Muscle of leg (tissue), 11 donors: Measurements from ENCODE around the gene ADTRP. TPM values are rescaled to one million over a fixed set of nuclear protein-coding genes. Genes with fewer than 3 reads are reported as not detected.

Source experiments
- DNase-seq: peaks from one replicate; pipeline ENCODE4 v3.0.0; 2013
- H3K27ac ChIP-seq: one replicate; pipeline ENCODE4 v1.5.1; 2013; ENCODE audit warnings: mild to moderate bottlenecking, low read length, control low read depth
- H3K27me3 ChIP-seq: one replicate; pipeline ENCODE4 v1.6.1; 2013; ENCODE audit warnings: low read length; ENCODE audit not compliant: control insufficient read depth, insufficient read depth
- H3K36me3 ChIP-seq: one replicate; pipeline ENCODE4 v1.6.1; 2013; ENCODE audit warnings: low read length; ENCODE audit not compliant: control insufficient read depth, insufficient read depth
- H3K4me1 ChIP-seq: one replicate; pipeline ENCODE4 v1.6.1; 2013; ENCODE audit warnings: low read length; ENCODE audit not compliant: control insufficient read depth, insufficient read depth
- H3K4me3 ChIP-seq: one replicate; pipeline ENCODE4 v1.5.1; 2013; ENCODE audit warnings: low read length, control low read depth
- H3K9me3 ChIP-seq: replicated peaks from 2 replicates; pipeline ENCODE4 v1.6.1; 2013; ENCODE audit warnings: low read depth, low read length; ENCODE audit not compliant: control insufficient read depth
- WGBS: methylation state at CpG from one replicate; pipeline ENCODE4 v1.1.5; 2013; ENCODE audit warnings: missing lambda C conversion rate; ENCODE audit not compliant: insufficient coverage; 5-methylcytosine and 5-hydroxymethylcytosine counted together
- polyA plus RNA-seq, 8 donors: library from polyadenylated mRNA; unstranded; fragments of 120-200 nt; gene quantifications; one replicate each; pipeline versions ENCODE4 v1.2.1 to v1.2.3, GENCODE V29; 2013; ENCODE audit warnings: inconsistent platforms in 1 of 8, low replicate concordance in 1 of 8; ENCODE audit not compliant: insufficient read length in 8 of 8, insufficient read depth in 1 of 8
- total RNA-seq: library from RNA; stranded (reverse); fragments of 120-200 nt; gene quantifications from one replicate; pipeline ENCODE4 v1.2.4, GENCODE V29; 2013

The ADTRP gene
- total and polyA plus RNA-seq, 9 donors = 0.12 to 2.3 (median 0.71) TPM

GRCh38 chr6:11813606-11814005 is 35.0 kb upstream of the ADTRP start:
- H3K4me1 ChIP-seq = peaks cover 19% of the 10 kb centered on the region
- no peak overlapping the region for H3K27ac ChIP-seq
- H3K4me3 ChIP-seq = no peak overlapping the region
- H3K36me3 ChIP-seq = no peaks in the 10 kb centered on the region
- H3K27me3 ChIP-seq = no peaks in the 10 kb centered on the region
- H3K9me3 ChIP-seq = no peaks in the 10 kb centered on the region
- DNase-seq = peak; percentile 35
- WGBS = 13% methylated on average over 1 of the region's 4 CpGs

GRCh38 chr6:11812951-11813350 is 34.3 kb upstream of the ADTRP start:
- WGBS = 86% methylated on average over 1 of the region's 2 CpGs

GRCh38 chr6:11812439-11812838 is 33.8 kb upstream of the ADTRP start:
- no peak for DNase-seq
- Histone ChIP-seq H3K4me1 (peaks cover 19% of the 10 kb centered on the region), H3K27me3 (no peaks in the 10 kb centered on the region), H3K27ac (no peak overlapping the region), H3K4me3 (no peak overlapping the region), H3K36me3 (no peaks in the 10 kb centered on the region), H3K9me3 (no peaks in the 10 kb centered on the region)
- no CpG with 5 or more reads among the region's 1 CpG for WGBS

More at GRCh38 chr6:11812951-11813350, 34.3 kb upstream of the ADTRP start:
- no peak overlapping the region for H3K4me3 ChIP-seq
- DNase-seq = peak; percentile 41
- no peak overlapping the region for H3K27ac ChIP-seq
- H3K36me3 ChIP-seq = no peaks in the 10 kb centered on the region
- no peaks in the 10 kb centered on the region for H3K9me3 ChIP-seq
- H3K27me3 ChIP-seq = no peaks in the 10 kb centered on the region
- peaks cover 19% of the 10 kb centered on the region for H3K4me1 ChIP-seq

- Histone ChIP-seq H3K4me1 (peaks cover 19% of the 10 kb centered on the region), H3K9me3 (no peaks in the 10 kb centered on the region), H3K27ac (no peak overlapping the region), H3K27me3 (no peaks in the 10 kb centered on the region), H3K36me3 (no peaks in the 10 kb centered on the region), H3K4me3 (no peak overlapping the region)
- no CpG with 5 or more reads among the region's 3 CpGs for WGBS
- no peak for DNase-seq
Observed at GRCh38 chr6:11811644-11812264, 33.2 kb upstream of the ADTRP start.

DNA sequence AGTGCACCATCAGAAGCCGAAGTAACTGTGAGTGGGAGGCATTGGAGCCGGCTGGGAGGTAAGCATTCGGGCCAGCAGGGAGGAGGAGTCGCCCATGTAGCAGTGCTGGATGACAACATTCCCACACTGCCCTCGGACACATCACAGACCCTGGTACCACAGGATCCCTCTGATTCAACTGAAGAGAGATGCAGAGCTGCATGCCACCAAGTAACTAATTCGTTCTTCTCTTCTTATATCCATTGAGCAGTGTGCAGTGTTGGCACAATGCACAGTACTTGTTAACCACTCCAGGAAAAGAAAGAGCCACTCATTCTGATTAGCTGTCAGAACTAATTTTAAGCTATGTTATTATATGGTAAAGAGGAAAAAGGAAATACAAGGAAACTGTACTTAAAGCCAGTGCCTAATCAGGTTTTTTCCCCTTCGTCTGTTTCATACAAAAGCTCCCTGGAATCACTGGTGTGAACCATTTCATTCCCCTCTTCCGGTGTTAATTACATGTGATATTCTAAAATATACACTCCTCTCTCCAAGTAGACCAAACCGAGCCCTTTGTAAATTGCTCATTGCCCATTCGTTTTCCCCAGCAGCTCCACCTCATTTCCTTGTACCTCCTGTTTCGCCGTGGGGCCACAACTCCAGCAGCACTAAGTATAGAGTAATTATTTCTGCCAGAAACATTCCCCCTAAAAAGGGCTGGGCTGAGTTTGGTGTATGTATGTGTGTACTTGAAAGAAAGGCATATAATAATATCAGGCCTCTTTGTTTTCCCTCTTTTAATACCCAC is 32.4 kb upstream of the ADTRP start:
- no peak overlapping the region for H3K27ac ChIP-seq
- H3K9me3 ChIP-seq = no peaks in the 10 kb centered on the region
- no peak overlapping the region for H3K4me3 ChIP-seq
- 100% methylated on average over 1 of the region's 12 CpGs for WGBS
- no peaks in the 10 kb centered on the region for H3K27me3 ChIP-seq
- H3K36me3 ChIP-seq = no peaks in the 10 kb centered on the region
- peaks cover 19% of the 10 kb centered on the region for H3K4me1 ChIP-seq
- no peak for DNase-seq

DNA sequence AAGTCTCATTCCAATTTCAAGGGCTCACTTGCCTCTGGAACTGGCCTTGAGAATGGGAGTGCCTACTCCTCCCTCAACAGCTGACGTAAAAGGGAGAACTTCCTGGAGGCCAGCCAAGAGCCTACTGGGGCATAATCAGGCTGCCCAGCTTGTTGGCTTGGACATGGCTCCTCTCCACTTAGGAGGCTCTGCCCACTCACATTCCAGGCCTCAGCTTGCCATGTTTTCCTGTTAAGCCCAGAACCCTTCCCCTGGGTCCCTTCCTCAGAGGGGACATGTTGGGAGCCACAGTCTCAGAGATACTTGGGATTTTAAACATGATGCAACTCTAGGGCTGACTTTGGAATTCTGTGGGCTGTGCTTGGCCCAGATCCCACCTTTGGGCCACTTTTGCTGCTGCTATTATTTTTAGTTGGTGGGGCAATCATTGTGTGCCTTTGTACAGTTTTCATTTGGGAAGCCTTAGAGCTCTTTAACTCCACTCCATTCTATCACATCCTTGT is 31.5 kb upstream of the ADTRP start:
- peaks cover 3% of the 10 kb centered on the region for H3K27me3 ChIP-seq
- no peak overlapping the region for H3K4me3 ChIP-seq
- no peaks in the 10 kb centered on the region for H3K36me3 ChIP-seq
- peak; percentile 75 for DNase-seq
- WGBS = 43% methylated on average over 1 of the region's 1 CpG
- H3K4me1 ChIP-seq = peaks cover 19% of the 10 kb centered on the region
- peak overlapping the region; percentile 36 for H3K27ac ChIP-seq
- H3K9me3 ChIP-seq = no peaks in the 10 kb centered on the region

GRCh38 chr6:11808054-11808453 is 29.5 kb upstream of the ADTRP start:
- H3K9me3 ChIP-seq = no peaks in the 10 kb centered on the region
- DNase-seq = no peak
- WGBS = 97% methylated on average over 6 of the region's 8 CpGs
- H3K27me3 ChIP-seq = peaks cover 3% of the 10 kb centered on the region
- no peaks in the 10 kb centered on the region for H3K36me3 ChIP-seq
- H3K4me1 ChIP-seq = peaks cover 16% of the 10 kb centered on the region
- H3K27ac ChIP-seq = no peak overlapping the region
- H3K4me3 ChIP-seq = no peak overlapping the region

DNA sequence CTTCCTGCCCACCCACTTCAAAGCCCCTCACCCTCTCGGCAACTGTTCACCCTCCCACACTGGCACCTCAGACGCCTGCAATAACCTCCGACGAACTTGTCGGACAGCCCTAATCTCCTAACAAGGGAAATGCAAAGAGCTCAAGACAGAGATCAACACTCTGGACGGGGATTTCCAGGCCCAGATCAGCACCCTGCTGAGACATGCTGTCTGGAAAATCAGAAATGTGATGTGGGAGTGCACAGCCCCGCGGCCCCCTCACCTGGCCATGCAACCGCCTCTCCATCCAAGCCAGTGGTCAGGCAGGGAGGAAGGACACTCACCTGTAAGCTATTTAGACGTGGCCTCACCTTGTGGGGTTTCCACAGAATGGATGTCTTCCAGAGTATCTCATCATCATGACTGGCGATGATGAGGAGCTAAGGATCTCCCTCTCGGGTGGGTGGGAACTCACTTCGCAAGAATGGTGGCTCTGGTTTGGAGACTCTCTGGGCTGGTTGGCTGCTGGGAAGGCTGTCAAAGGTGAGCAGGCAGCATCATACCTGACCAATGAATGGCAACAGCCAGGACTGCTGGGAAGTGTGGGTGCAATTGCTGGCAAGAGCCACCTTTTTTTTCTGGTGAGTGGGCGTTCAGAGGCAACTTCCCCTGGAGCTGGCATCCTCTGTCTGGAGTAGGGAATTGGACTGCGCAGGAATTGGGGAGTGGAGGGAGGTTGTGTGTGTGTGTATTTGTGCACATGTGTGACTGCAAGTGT is 28.1 kb upstream of the ADTRP start:
- WGBS = 65% methylated on average over 5 of the region's 15 CpGs
- no peak overlapping the region for H3K4me3 ChIP-seq
- H3K9me3 ChIP-seq = no peaks in the 10 kb centered on the region
- DNase-seq = no peak
- H3K27ac ChIP-seq = no peak overlapping the region
- peaks cover 10% of the 10 kb centered on the region for H3K4me1 ChIP-seq
- H3K36me3 ChIP-seq = no peaks in the 10 kb centered on the region
- peaks cover 3% of the 10 kb centered on the region for H3K27me3 ChIP-seq

GRCh38 chr6:11805259-11806053 is 26.9 kb upstream of the ADTRP start:
- DNase-seq = no peak
- WGBS = 89% methylated on average over 11 of the region's 13 CpGs

More at GRCh38 chr6:11805259-11806053, 26.9 kb upstream of the ADTRP start:
- Histone ChIP-seq H3K4me1 (peaks cover 8% of the 10 kb centered on the region), H3K27ac (no peak overlapping the region), H3K27me3 (peaks cover 3% of the 10 kb centered on the region), H3K9me3 (no peaks in the 10 kb centered on the region), H3K36me3 (no peaks in the 10 kb centered on the region), H3K4me3 (no peak overlapping the region)
